Measurements from ENCODE around the gene DZIP3.

DZIP3 gene

GRCh38 chr3:108589081-108589997 lies at the start of gene DZIP3, which contains the start of gene CIP2A:
TSS of gene DZIP3 (plus strand) at chr3:108589722. CDS start at chr3:108605407, 15,685 bp downstream.
TSS of gene CIP2A (minus strand) at chr3:108589438. CDS start at chr3:108589375, 63 bp downstream.
- DNase-seq (ENCODE audit: low spot score) = peak; percentile 84

- DNase-seq (ENCODE audit: low spot score) = no peak
Observed at GRCh38 chr3:108546247-108546646, 43.3 kb upstream of the DZIP3 start.

- DNase-seq (ENCODE audit: low spot score) = no peak
Observed at GRCh38 chr3:108546692-108547091, 42.8 kb upstream of the DZIP3 start.

- DNase-seq (ENCODE audit: low spot score) = no peak
Observed at GRCh38 chr3:108548304-108548703, 41.2 kb upstream of the DZIP3 start.

GRCh38 chr3:108548886-108549285 lies 40.6 kb upstream of the DZIP3 start:
- no peak for DNase-seq (ENCODE audit: low spot score)

- DNase-seq (ENCODE audit: low spot score) = peak; percentile 56
Observed at GRCh38 chr3:108552267-108553159, 37.0 kb upstream of the DZIP3 start.

- no peak for DNase-seq (ENCODE audit: low spot score)
Observed at GRCh38 chr3:108554229-108554628, 35.3 kb upstream of the DZIP3 start.

- no peak for DNase-seq (ENCODE audit: low spot score)
Observed at GRCh38 chr3:108554913-108555571, 34.5 kb upstream of the DZIP3 start.

GRCh38 chr3:108555966-108556581 lies 33.4 kb upstream of the DZIP3 start:
- no peak for DNase-seq (ENCODE audit: low spot score)

- DNase-seq (ENCODE audit: low spot score) = no peak
Observed at GRCh38 chr3:108562565-108562964, 27.0 kb upstream of the DZIP3 start.

- no peak for DNase-seq (ENCODE audit: low spot score)
Observed at GRCh38 chr3:108564564-108564963, 25.0 kb upstream of the DZIP3 start.

GRCh38 chr3:108565506-108565905 lies 24.0 kb upstream of the DZIP3 start:
- DNase-seq (ENCODE audit: low spot score) = no peak

- DNase-seq (ENCODE audit: low spot score) = no peak
Observed at GRCh38 chr3:108566599-108566998, 22.9 kb upstream of the DZIP3 start.

GRCh38 chr3:108569336-108569735 lies 20.2 kb upstream of the DZIP3 start:
- peak; percentile 59 for DNase-seq (ENCODE audit: low spot score)

GRCh38 chr3:108578064-108578463 lies 11.5 kb upstream of the DZIP3 start:
- DNase-seq (ENCODE audit: low spot score) = no peak

GRCh38 chr3:108588601-108589000 lies 921 bp upstream of the DZIP3 start:
- DNase-seq (ENCODE audit: low spot score) = no peak

GRCh38 chr3:108589998-108590323 lies 439 bp downstream of the DZIP3 start:
- DNase-seq (ENCODE audit: low spot score) = no peak

GRCh38 chr3:108590460-108590859 lies 938 bp downstream of the DZIP3 start:
- no peak for DNase-seq (ENCODE audit: low spot score)

GRCh38 chr3:108595321-108595720 lies 5.8 kb downstream of the DZIP3 start:
- no peak for DNase-seq (ENCODE audit: low spot score)

GRCh38 chr3:108598375-108598774 lies 8.9 kb downstream of the DZIP3 start:
- DNase-seq (ENCODE audit: low spot score) = no peak

- no peak for DNase-seq (ENCODE audit: low spot score)
Observed at GRCh38 chr3:108599677-108600409, 10.3 kb downstream of the DZIP3 start.

All from Ammon's horn (tissue), 1 donor.